Smooth muscle cell (in vitro differentiated cells): Measurements from ENCODE around the gene TMEM273. TPM values are rescaled to one million over a fixed set of nuclear protein-coding genes. Genes with fewer than 3 reads are reported as not detected.

Source experiments
- DNase-seq: peaks from one replicate; lab custom pipeline; 2025; ENCODE audit not compliant: unreplicated experiment; lab: John Stamatoyannopoulos, UW
- H2AFZ ChIP-seq: fragments of 200-600 bp; sonication (generic); 2 replicates; pipeline ENCODE4 v1.6.0; 2016; ENCODE audit warnings: antibody characterized with exemption, low read depth, mild to moderate bottlenecking
- H3F3A ChIP-seq: fragments of 200-600 bp; sonication (generic); 2 replicates; pipeline ENCODE4 v1.6.0; 2017; ENCODE audit warnings: antibody characterized with exemption, low read depth
- H3K27ac ChIP-seq: fragments of 200-600 bp; sonication (generic); 2 replicates; pipeline ENCODE4 v1.5.1; 2016; ENCODE audit warnings: low read depth, mild to moderate bottlenecking
- H3K27me3 ChIP-seq: fragments of 200-600 bp; sonication (generic); 2 replicates; pipeline ENCODE4 v1.6.1; 2016; ENCODE audit warnings: low read depth, mild to moderate bottlenecking
- H3K36me3 ChIP-seq: fragments of 200-600 bp; sonication (generic); 2 replicates; pipeline ENCODE4 v1.5.1; 2016; ENCODE audit warnings: low read depth
- H3K4me1 ChIP-seq: fragments of 200-600 bp; sonication (generic); 2 replicates; pipeline ENCODE4 v1.5.1; 2016; ENCODE audit warnings: low read depth
- H3K4me2 ChIP-seq: fragments of 200-600 bp; sonication (generic); 2 replicates; pipeline ENCODE4 v1.6.0; 2016; ENCODE audit warnings: mild to moderate bottlenecking
- H3K4me3 ChIP-seq: fragments of 200-600 bp; sonication (generic); 2 replicates; pipeline ENCODE4 v1.5.1; 2016; ENCODE audit warnings: mild to moderate bottlenecking
- H3K79me2 ChIP-seq: fragments of 200-600 bp; sonication (generic); 2 replicates; pipeline ENCODE4 v1.6.0; 2016; ENCODE audit warnings: low read depth, mild to moderate bottlenecking
- H3K9ac ChIP-seq: fragments of 200-600 bp; sonication (generic); 2 replicates; pipeline ENCODE4 v1.6.0; 2016; ENCODE audit warnings: low read depth
- H3K9me3 ChIP-seq: fragments of 200-600 bp; sonication (generic); replicated peaks from 2 replicates; pipeline ENCODE4 v1.5.1; 2016; ENCODE audit warnings: low read depth
- H4K20me1 ChIP-seq: fragments of 200-600 bp; sonication (generic); 2 replicates; pipeline ENCODE4 v1.6.0; 2016; ENCODE audit warnings: low read depth
- CTCF ChIP-seq: fragments of 200-600 bp; sonication (generic); IDR thresholded peaks from 2 replicates; pipeline ENCODE4 v1.5.1; 2017; ENCODE audit warnings: borderline replicate concordance, mild to moderate bottlenecking, antibody characterized with exemption; ENCODE audit not compliant: insufficient read depth, poor library complexity, severe bottlenecking
- WGBS: methylation state at CpG from one replicate; pipeline ENCODE4 v1.1.7; 2016; ENCODE audit warnings: low lambda C conversion rate; 5-methylcytosine and 5-hydroxymethylcytosine counted together
- polyA plus RNA-seq: library from polyadenylated mRNA; unstranded; fragments of >200 nt; fragmentation: Nextera tagmentation; extraction: Ambion mirVana; gene quantifications from 2 replicates; pipeline ENCODE4 v1.2.1, GENCODE V29; 2016
- total RNA-seq: library from RNA; depleted of rRNA; stranded (reverse); fragments of >200 nt; gene quantifications from 2 replicates; pipeline ENCODE4 v1.2.3, GENCODE V29; 2014

Gene TMEM273
- total and polyA plus RNA-seq, 2 experiments from 2014 or later, result 0.09 TPM; not detected in 1

- H3K9me3 ChIP-seq, result no peaks in the 10 kb centered on the region
- no peak overlapping the region for H2AFZ ChIP-seq
- H3K4me3 ChIP-seq, result no peak overlapping the region
- H4K20me1 ChIP-seq, result no peaks in the 10 kb centered on the region
- no peak for DNase-seq
- H3K4me1 ChIP-seq, result no peaks in the 10 kb centered on the region
- peaks cover 7% of the 10 kb centered on the region for H3K27me3 ChIP-seq
- TF ChIP-seq CTCF, result no peak
- H3K27ac ChIP-seq, result no peak overlapping the region
- H3K4me2 ChIP-seq, result no peak overlapping the region
- H3K9ac ChIP-seq, result no peak overlapping the region
- H3K36me3 ChIP-seq, result no peaks in the 10 kb centered on the region
- 53% methylated on average over 5 of the region's 5 CpGs for WGBS
- H3K79me2 ChIP-seq, result no peaks in the 10 kb centered on the region
- no peaks in the 10 kb centered on the region for H3F3A ChIP-seq
Measured at GRCh38 chr10:49231086-49231820, 43.1 kb upstream of the TMEM273 start.

GRCh38 chr10:49230004-49230403 is 41.8 kb upstream of the TMEM273 start:
- DNase-seq, result no peak
- TF ChIP-seq CTCF, result no peak
- H3K9ac ChIP-seq, result no peak overlapping the region
- 84% methylated on average over 7 of the region's 7 CpGs for WGBS
- no peaks in the 10 kb centered on the region for H3K27me3 ChIP-seq
- H3K36me3 ChIP-seq, result no peaks in the 10 kb centered on the region
- H4K20me1 ChIP-seq, result no peaks in the 10 kb centered on the region
- H3K4me3 ChIP-seq, result no peak overlapping the region
- no peak overlapping the region for H3K27ac ChIP-seq
- no peaks in the 10 kb centered on the region for H3F3A ChIP-seq
- H3K9me3 ChIP-seq, result no peaks in the 10 kb centered on the region
- H3K4me1 ChIP-seq, result no peaks in the 10 kb centered on the region
- H2AFZ ChIP-seq, result no peak overlapping the region
- no peak overlapping the region for H3K4me2 ChIP-seq
- no peaks in the 10 kb centered on the region for H3K79me2 ChIP-seq

- H3K9ac ChIP-seq, result no peak overlapping the region
- 81% methylated on average over 20 of the region's 20 CpGs for WGBS
- H3K36me3 ChIP-seq, result no peaks in the 10 kb centered on the region
- no peak for DNase-seq
- H3K4me2 ChIP-seq, result no peak overlapping the region
- H4K20me1 ChIP-seq, result no peaks in the 10 kb centered on the region
- no peak overlapping the region for H2AFZ ChIP-seq
- H3K27ac ChIP-seq, result no peak overlapping the region
- H3K9me3 ChIP-seq, result no peaks in the 10 kb centered on the region
- H3K4me3 ChIP-seq, result no peak overlapping the region
- H3K27me3 ChIP-seq, result no peaks in the 10 kb centered on the region
- no peaks in the 10 kb centered on the region for H3K4me1 ChIP-seq
- no peaks in the 10 kb centered on the region for H3K79me2 ChIP-seq
- no peak for TF ChIP-seq CTCF
- no peaks in the 10 kb centered on the region for H3F3A ChIP-seq
Measured at GRCh38 chr10:49228677-49229076, 40.5 kb upstream of the TMEM273 start.

- no peaks in the 10 kb centered on the region for H3K79me2 ChIP-seq
- H2AFZ ChIP-seq, result no peak overlapping the region
- H4K20me1 ChIP-seq, result no peaks in the 10 kb centered on the region
- no peaks in the 10 kb centered on the region for H3F3A ChIP-seq
- H3K27ac ChIP-seq, result no peak overlapping the region
- H3K4me2 ChIP-seq, result no peak overlapping the region
- H3K27me3 ChIP-seq, result no peaks in the 10 kb centered on the region
- H3K4me1 ChIP-seq, result no peaks in the 10 kb centered on the region
- WGBS, result 93% methylated on average over 5 of the region's 5 CpGs
- no peak overlapping the region for H3K9ac ChIP-seq
- DNase-seq, result no peak
- TF ChIP-seq CTCF, result no peak
- no peak overlapping the region for H3K4me3 ChIP-seq
- H3K9me3 ChIP-seq, result no peaks in the 10 kb centered on the region
- H3K36me3 ChIP-seq, result no peaks in the 10 kb centered on the region
Measured at GRCh38 chr10:49227406-49227805, 39.2 kb upstream of the TMEM273 start.
